Measurements from ENCODE around the gene BMPR1A. TPM values are rescaled to one million over a fixed set of nuclear protein-coding genes. Genes with fewer than 3 reads are reported as not detected.

BMPR1A gene
- total and polyA plus RNA-seq, 2 of the 4 experiments (the other 2 are of a cell fraction): 15.9 to 93.7 TPM

DNA sequence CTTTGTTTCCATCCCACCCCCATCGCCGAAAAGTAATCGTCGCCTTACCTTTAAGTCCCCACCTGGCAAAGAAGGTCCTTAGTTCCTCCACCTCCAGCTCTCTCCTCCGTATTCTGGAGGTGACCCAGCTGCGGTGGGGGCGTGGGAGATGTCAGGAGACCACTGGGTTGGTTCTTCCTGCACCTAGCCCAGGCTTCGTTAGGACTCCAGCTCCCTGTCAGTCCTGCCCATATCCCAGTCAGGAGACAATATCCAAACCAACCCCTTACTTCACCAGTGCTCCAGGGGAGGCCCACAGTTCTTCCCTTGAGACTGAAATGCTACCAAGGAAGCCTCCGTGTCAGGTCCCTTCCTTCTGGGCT is 212.6 kb downstream of the BMPR1A start:
- CTCF ChIA-PET: no interaction called here

More for the DNA sequence above, 212.6 kb downstream of the BMPR1A start:
- H2BK20ac ChIP-seq (ENCODE audit: low read depth, low read length): no peak overlapping the region; the same call in 1 of the 2 replicates
- dilution Hi-C loops (cut with HindIII; ENCODE audit: low sequenced_read_pairs, unreplicated experiment) (no loop called here), intact Hi-C loops (cut with micrococcal nuclease) (loop anchor here (2.0 kb wide), 1 partner anchor 124 kb away; no protein-coding TSS in a partner anchor), in situ Hi-C loops (cut with MboI; ENCODE audit: low sequenced_read_pairs) (no loop called here)
- peak overlapping the region; percentile 67 for H3K4ac ChIP-seq (ENCODE audit: low read depth, low read length)
- H3K56ac ChIP-seq (ENCODE audit: extremely low read depth, insufficient read depth, low read length): no peak overlapping the region
- BruUV-seq (replicated peaks): no TSS peak
- no peak overlapping the region for H3K18ac ChIP-seq (ENCODE audit: low read depth, low read length)
- H3K14ac ChIP-seq (replicated peaks; ENCODE audit: low read depth, low read length): peak overlapping the region; percentile 37
- no peak overlapping the region for H2BK15ac ChIP-seq (ENCODE audit: low read depth, low read length)
- H3K27ac ChIP-seq (ENCODE audit: insufficient read depth, low read length): no peak overlapping the region; the same call in 1 of the 2 replicates
- H3K4me3 ChIP-seq (ENCODE audit: insufficient read depth, low read depth, low read length): no peak overlapping the region
- peak overlapping the region; percentile 24 for H3K4me2 ChIP-seq (ENCODE audit: low read depth, low read length)
- peaks cover 36% of the 10 kb centered on the region for H3K4me1 ChIP-seq (ENCODE audit: control insufficient read depth, insufficient read depth, low read length)
- H3K36me3 ChIP-seq (ENCODE audit: control insufficient read depth, insufficient read depth, low read length): no peaks in the 10 kb centered on the region
- POLR2A ChIA-PET (ENCODE audit: unreplicated experiment): no interaction called here
- H2BK5ac ChIP-seq (ENCODE audit: low read depth, low read length, poor library complexity, severe bottlenecking): peak overlapping the region; percentile 41
- H3K27me3 ChIP-seq (ENCODE audit: control insufficient read depth, insufficient read depth, low read length): no peaks in the 10 kb centered on the region
- peak overlapping the region; percentile 99 for H2AK9ac ChIP-seq (replicated peaks; ENCODE audit: low read depth, low read length, poor library complexity)
- 0 out of 2 replicates have a peak overlapping the region, but pooled peaks have one; percentile 18 for H4K91ac ChIP-seq (ENCODE audit: insufficient read depth, low read depth, low read length)
- peak overlapping the region; percentile 23; the same call in 1 of the 2 replicates for H3K23ac ChIP-seq (ENCODE audit: low read depth, low read length)
- peaks cover 0 to 40% of the 10 kb centered on the region in 2 experiments; a peak in 3 of 4 replicates for H3K79me1 ChIP-seq (ENCODE audit: low read depth in 1 of 2, low read length in 2 of 2)
- ATAC-seq (ENCODE audit: low read depth) (no peak), DNase-seq (no peak)
- TF ChIP-seq RAD21 (IDR thresholded peaks at IDR 0.05; ENCODE audit: low read length) (no peak), POLR2A (IDR thresholded peaks at IDR 0.05; ENCODE audit: low read depth, low read length) (no peak), NFE2L2 (IDR thresholded peaks at IDR 0.05; ENCODE audit: low read depth, low read length) (no peak), MXI1 (IDR thresholded peaks at IDR 0.05; ENCODE audit: borderline replicate concordance, low read depth, low read length) (no peak), CEBPB (IDR thresholded peaks at IDR 0.05; ENCODE audit: low read depth, low read length) (no peak), RFX5 (IDR thresholded peaks at IDR 0.05; ENCODE audit: low read depth, low read length) (no peak), SMC3 (IDR thresholded peaks at IDR 0.05; ENCODE audit: low read depth, low read length) (no peak), MAFK (IDR thresholded peaks at IDR 0.05; ENCODE audit: low read depth, low read length) (no peak), RCOR1 (IDR thresholded peaks at IDR 0.05; ENCODE audit: insufficient replicate concordance, low read length) (no peak), MAZ (IDR thresholded peaks at IDR 0.05; ENCODE audit: borderline replicate concordance, low read depth, low read length) (no peak), FOS (IDR thresholded peaks at IDR 0.05; ENCODE audit: low read depth, low read length) (no peak), BHLHE40 (IDR thresholded peaks at IDR 0.05; ENCODE audit: low read depth, low read length) (no peak), CHD1 (IDR thresholded peaks at IDR 0.05; ENCODE audit: low read depth, low read length) (no peak)
- TF ChIP-seq, protein P1, sequence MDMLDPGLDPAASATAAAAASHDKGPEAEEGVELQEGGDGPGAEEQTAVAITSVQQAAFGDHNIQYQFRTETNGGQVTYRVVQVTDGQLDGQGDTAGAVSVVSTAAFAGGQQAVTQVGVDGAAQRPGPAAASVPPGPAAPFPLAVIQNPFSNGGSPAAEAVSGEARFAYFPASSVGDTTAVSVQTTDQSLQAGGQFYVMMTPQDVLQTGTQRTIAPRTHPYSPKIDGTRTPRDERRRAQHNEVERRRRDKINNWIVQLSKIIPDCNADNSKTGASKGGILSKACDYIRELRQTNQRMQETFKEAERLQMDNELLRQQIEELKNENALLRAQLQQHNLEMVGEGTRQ (IDR thresholded peaks at IDR 0.05; ENCODE audit: low read depth, low read length): no peak
- TF ChIP-seq, protein P2, sequence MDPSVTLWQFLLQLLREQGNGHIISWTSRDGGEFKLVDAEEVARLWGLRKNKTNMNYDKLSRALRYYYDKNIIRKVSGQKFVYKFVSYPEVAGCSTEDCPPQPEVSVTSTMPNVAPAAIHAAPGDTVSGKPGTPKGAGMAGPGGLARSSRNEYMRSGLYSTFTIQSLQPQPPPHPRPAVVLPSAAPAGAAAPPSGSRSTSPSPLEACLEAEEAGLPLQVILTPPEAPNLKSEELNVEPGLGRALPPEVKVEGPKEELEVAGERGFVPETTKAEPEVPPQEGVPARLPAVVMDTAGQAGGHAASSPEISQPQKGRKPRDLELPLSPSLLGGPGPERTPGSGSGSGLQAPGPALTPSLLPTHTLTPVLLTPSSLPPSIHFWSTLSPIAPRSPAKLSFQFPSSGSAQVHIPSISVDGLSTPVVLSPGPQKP (IDR thresholded peaks at IDR 0.05; ENCODE audit: borderline replicate concordance, low read depth, low read length): no peak
- TF ChIP-seq, protein P3, sequence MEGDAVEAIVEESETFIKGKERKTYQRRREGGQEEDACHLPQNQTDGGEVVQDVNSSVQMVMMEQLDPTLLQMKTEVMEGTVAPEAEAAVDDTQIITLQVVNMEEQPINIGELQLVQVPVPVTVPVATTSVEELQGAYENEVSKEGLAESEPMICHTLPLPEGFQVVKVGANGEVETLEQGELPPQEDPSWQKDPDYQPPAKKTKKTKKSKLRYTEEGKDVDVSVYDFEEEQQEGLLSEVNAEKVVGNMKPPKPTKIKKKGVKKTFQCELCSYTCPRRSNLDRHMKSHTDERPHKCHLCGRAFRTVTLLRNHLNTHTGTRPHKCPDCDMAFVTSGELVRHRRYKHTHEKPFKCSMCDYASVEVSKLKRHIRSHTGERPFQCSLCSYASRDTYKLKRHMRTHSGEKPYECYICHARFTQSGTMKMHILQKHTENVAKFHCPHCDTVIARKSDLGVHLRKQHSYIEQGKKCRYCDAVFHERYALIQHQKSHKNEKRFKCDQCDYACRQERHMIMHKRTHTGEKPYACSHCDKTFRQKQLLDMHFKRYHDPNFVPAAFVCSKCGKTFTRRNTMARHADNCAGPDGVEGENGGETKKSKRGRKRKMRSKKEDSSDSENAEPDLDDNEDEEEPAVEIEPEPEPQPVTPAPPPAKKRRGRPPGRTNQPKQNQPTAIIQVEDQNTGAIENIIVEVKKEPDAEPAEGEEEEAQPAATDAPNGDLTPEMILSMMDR (conservative IDR thresholded peaks at IDR 0.05; ENCODE audit: low read depth, low read length): no peak
- peak overlapping the region; percentile 61 for H2AK5ac ChIP-seq (ENCODE audit: low read depth, low read length)
- H4K5ac ChIP-seq (ENCODE audit: low read depth, low read length): no peak overlapping the region
- H2BK120ac ChIP-seq (ENCODE audit: low read depth, low read length): no peak overlapping the region
- no peaks in the 10 kb centered on the region for H3K9me3 ChIP-seq (ENCODE audit: control insufficient read depth, insufficient read depth, low read length)
- H4K20me1 ChIP-seq (ENCODE audit: insufficient read depth, low read length): no peaks in the 10 kb centered on the region; the same call in 1 of the 2 replicates
- H3K9me1 ChIP-seq (ENCODE audit: insufficient read depth, low read length): peaks cover 20% of the 10 kb centered on the region
- H4K8ac ChIP-seq (ENCODE audit: low read depth in 2 of 2, low read length in 2 of 2): peak overlapping the region in 1 of 2 experiments; percentile 9; a peak in 1 of 4 replicates
- H3K9ac ChIP-seq (ENCODE audit: low read depth, low read length): peak overlapping the region; percentile 29; the same call in 1 of the 2 replicates
- WGBS, 2 experiments (ENCODE audit: extremely low coverage in 2 of 2, insufficient read length in 1 of 2): no CpG with 5 or more reads among the region's 9 CpGs
- peak overlapping the region; percentile 92 for H2AFZ ChIP-seq (replicated peaks; ENCODE audit: low read length, poor library complexity)
